HepG2 (cell line): ENCODE measurements around the gene DDAH2. TPM values are rescaled to one million over a fixed set of nuclear protein-coding genes. Genes with fewer than 3 reads are reported as not detected.

Source experiments
- AGO2 ChIP-seq: fragments of 200-400 bp; formaldehyde crosslinking; optimal IDR thresholded peaks from 2 replicates; pipeline ENCODE3; 2017; ENCODE audit warnings: mild to moderate bottlenecking, low read depth, low read length, moderate library complexity
- BORCS8-MEF2B ChIP-seq: sonication (generic); formaldehyde crosslinking; IDR thresholded peaks from 2 replicates; pipeline ENCODE4 v1.8.0; 2022; ENCODE audit warnings: mild to moderate bottlenecking, missing genetic modification reagents
- CBFB ChIP-seq: sonication (generic); formaldehyde crosslinking; IDR thresholded peaks from 2 replicates; pipeline ENCODE4 v1.4.0; 2020; ENCODE audit warnings: missing genetic modification reagents
- GATAD1 ChIP-seq: IDR thresholded peaks from 2 replicates; pipeline ENCODE4 v1.6.1; 2016; ENCODE audit warnings: missing genetic modification reagents, missing compliant biosample characterization
- HNF4A ChIP-seq: sonication (generic); formaldehyde crosslinking; IDR thresholded peaks from 2 replicates; pipeline ENCODE4 v1.4.0; 2020; ENCODE audit warnings: missing genetic modification reagents
- NCOA5 ChIP-seq: sonication (generic); formaldehyde crosslinking; IDR thresholded peaks from 2 replicates; pipeline ENCODE4 v1.4.0; 2020; ENCODE audit warnings: missing genetic modification reagents
- RFXANK ChIP-seq: IDR thresholded peaks from 2 replicates; pipeline ENCODE4 v1.6.1; 2016
- SAFB2 ChIP-seq: sonication (generic); formaldehyde crosslinking; IDR thresholded peaks from 2 replicates; pipeline ENCODE4 v1.5.1; 2020; ENCODE audit warnings: missing genetic modification reagents, low read depth, mild to moderate bottlenecking, borderline replicate concordance
- SCMH1 ChIP-seq: sonication (generic); formaldehyde crosslinking; IDR thresholded peaks from 2 replicates; pipeline ENCODE4 v1.9.0; 2021; ENCODE audit warnings: missing genetic modification reagents, mild to moderate bottlenecking, borderline replicate concordance
- TOPORS ChIP-seq: sonication (generic); formaldehyde crosslinking; IDR thresholded peaks from 2 replicates; pipeline ENCODE4 v1.8.0; 2023; ENCODE audit warnings: mild to moderate bottlenecking, missing genetic modification reagents
- ZNF552 ChIP-seq: sonication (generic); formaldehyde crosslinking; IDR thresholded peaks from 2 replicates; pipeline ENCODE4 v1.9.0; 2022; ENCODE audit warnings: missing genetic modification reagents, mild to moderate bottlenecking, borderline replicate concordance
- ZNF569 ChIP-seq: sonication (generic); formaldehyde crosslinking; IDR thresholded peaks from 2 replicates; pipeline ENCODE4 v1.5.0; 2020; ENCODE audit warnings: mild to moderate bottlenecking, missing genetic modification reagents, moderate library complexity, borderline replicate concordance
- ZNF749 ChIP-seq: sonication (generic); formaldehyde crosslinking; IDR thresholded peaks from 2 replicates; pipeline ENCODE4 v1.8.0; 2022; ENCODE audit warnings: mild to moderate bottlenecking, missing genetic modification reagents, moderate library complexity, borderline replicate concordance
- ZNF761 ChIP-seq: sonication (generic); formaldehyde crosslinking; conservative IDR thresholded peaks from 2 replicates; pipeline ENCODE4 v1.4.0; 2020; ENCODE audit warnings: mild to moderate bottlenecking, missing genetic modification reagents
- ZZZ3 ChIP-seq: sonication (generic); formaldehyde crosslinking; IDR thresholded peaks from 2 replicates; pipeline ENCODE4 v1.4.0; 2020; ENCODE audit warnings: missing genetic modification reagents, mild to moderate bottlenecking, borderline replicate concordance
- polyA plus RNA-seq, 8 experiments: library from polyadenylated mRNA; depleted of rRNA in 3 of 8; stranded (reverse) in 7 of 8; unstranded in 1 of 8; fragments of >200 nt; fragmentation: Illumina TruSeq in 4 of 8; extraction: Trizol in 4 of 8; gene quantifications; 2 replicates each; pipeline versions ENCODE4 v1.2.1 to v1.2.3, GENCODE V29; 2011 to 2016; ENCODE audit warnings: low read depth in 4 of 8, missing spikeins in 1 of 8, mixed read lengths in 1 of 8; ENCODE audit not compliant: insufficient read depth in 1 of 8
- total RNA-seq, 5 experiments: library from RNA; depleted of rRNA; stranded (reverse); fragments of >200 nt; fragmentation: Illumina TruSeq; extraction: Trizol; gene quantifications; 2 replicates each; pipeline ENCODE4 v1.2.3, GENCODE V29; 2016; ENCODE audit warnings: low read depth in 1 of 5
- TF ChIP-seq, protein P1 (sequence below): IDR thresholded peaks from 2 replicates; pipeline ENCODE4 v1.6.1; 2016
- TF ChIP-seq, protein P2 (sequence below): IDR thresholded peaks from 2 replicates; pipeline ENCODE4 v1.6.1; 2018; ENCODE audit warnings: missing genetic modification reagents, mild to moderate bottlenecking, missing compliant biosample characterization
- TF ChIP-seq, protein P3 (sequence below): fragments of 450-650 bp; IDR thresholded peaks from 2 replicates; pipeline ENCODE4 v1.6.1; 2017
- TF ChIP-seq, protein P4 (sequence below): sonication (generic); formaldehyde crosslinking; conservative IDR thresholded peaks from 2 replicates; pipeline ENCODE4 v1.5.0; 2020; ENCODE audit warnings: missing genetic modification reagents
- TF ChIP-seq, protein P5 (sequence below): IDR thresholded peaks from 2 replicates; pipeline ENCODE4 v1.6.1; 2016; ENCODE audit warnings: low read depth
- TF ChIP-seq, protein P6 (sequence below): sonication (generic); formaldehyde crosslinking; IDR thresholded peaks from 2 replicates; pipeline ENCODE4 v1.4.0; 2020; ENCODE audit warnings: missing genetic modification reagents

Gene DDAH2
- total and polyA plus RNA-seq, 2 of the 13 experiments (the other 11 are each of a cell fraction or from before 2014, with no cell fraction given): 16.4 to 21.1 TPM

DNA sequence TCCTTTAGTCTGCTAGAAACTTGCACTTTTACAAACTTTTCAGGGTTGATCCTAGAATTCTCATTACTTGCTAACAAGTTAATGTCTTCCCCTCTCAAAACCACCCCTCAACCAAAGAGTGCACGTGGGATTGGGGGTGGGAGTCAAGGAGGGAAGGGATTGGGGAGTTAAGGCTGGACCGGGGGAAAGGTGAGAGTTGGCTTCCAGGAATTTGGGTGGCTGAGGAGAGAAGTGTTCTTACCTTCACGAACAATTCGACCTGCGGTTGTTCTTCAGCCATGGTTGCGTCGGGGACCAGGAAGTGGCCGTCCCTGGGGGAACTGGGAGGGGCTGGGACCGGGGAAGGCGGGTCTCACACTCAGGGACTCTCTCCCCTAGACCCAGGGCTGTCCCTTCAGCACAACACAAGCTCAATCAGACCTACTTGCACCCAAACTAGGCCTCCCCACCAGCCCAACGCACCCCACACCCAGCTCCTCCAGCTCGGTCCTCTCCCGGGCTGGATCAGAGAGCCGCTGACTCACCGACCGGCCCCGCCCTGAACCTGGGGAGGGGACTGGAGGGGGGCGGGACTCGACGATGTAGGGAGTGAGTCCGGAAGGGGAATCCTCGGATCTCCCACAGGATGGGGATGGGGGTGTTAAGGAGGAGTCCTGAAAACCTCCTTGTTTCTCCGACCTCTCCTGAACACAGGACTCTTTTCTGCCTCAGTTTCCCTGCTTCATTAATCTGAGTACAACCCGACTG, 7.1 kb upstream of the DDAH2 start, which contains the start of gene CLIC1 (continued):
- TF ChIP-seq RFXANK (peak; percentile 38; the same call in 1 of the 2 replicates), ZNF552 (peak; percentile 49; the same call in 1 of the 2 replicates), BORCS8-MEF2B (CRISPR knock-in tag) (peak; percentile 89), HNF4A (CRISPR knock-in tag) (peak; percentile 67), CBFB (CRISPR knock-in tag) (0 out of 2 replicates have a peak, but pooled peaks have one; percentile 20), GATAD1 (CRISPR knock-in tag) (0 out of 2 replicates have a peak, but pooled peaks have one; percentile 20), ZNF749 (CRISPR knock-in tag) (0 out of 2 replicates have a peak, but pooled peaks have one; percentile 59), ZNF761 (CRISPR knock-in tag) (0 out of 2 replicates have a peak, but pooled peaks have one; percentile 75), SAFB2 (CRISPR knock-in tag) (no peak), NCOA5 (no peak), ZNF569 (CRISPR knock-in tag) (no peak), ZZZ3 (CRISPR knock-in tag) (no peak), SCMH1 (CRISPR knock-in tag) (no peak), TOPORS (CRISPR knock-in tag) (0 out of 2 replicates have a peak, but pooled peaks have one; percentile 11), AGO2 (no peak)
- TF ChIP-seq, protein P1, sequence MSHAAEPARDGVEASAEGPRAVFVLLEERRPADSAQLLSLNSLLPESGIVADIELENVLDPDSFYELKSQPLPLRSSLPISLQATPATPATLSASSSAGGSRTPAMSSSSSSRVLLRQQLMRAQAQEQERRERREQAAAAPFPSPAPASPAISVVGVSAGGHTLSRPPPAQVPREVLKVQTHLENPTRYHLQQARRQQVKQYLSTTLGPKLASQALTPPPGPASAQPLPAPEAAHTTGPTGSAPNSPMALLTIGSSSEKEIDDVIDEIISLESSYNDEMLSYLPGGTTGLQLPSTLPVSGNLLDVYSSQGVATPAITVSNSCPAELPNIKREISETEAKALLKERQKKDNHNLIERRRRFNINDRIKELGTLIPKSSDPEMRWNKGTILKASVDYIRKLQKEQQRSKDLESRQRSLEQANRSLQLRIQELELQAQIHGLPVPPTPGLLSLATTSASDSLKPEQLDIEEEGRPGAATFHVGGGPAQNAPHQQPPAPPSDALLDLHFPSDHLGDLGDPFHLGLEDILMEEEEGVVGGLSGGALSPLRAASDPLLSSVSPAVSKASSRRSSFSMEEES (CRISPR knock-in tag): peak; percentile 55; the same call in 1 of the 2 replicates
- TF ChIP-seq, protein P2, sequence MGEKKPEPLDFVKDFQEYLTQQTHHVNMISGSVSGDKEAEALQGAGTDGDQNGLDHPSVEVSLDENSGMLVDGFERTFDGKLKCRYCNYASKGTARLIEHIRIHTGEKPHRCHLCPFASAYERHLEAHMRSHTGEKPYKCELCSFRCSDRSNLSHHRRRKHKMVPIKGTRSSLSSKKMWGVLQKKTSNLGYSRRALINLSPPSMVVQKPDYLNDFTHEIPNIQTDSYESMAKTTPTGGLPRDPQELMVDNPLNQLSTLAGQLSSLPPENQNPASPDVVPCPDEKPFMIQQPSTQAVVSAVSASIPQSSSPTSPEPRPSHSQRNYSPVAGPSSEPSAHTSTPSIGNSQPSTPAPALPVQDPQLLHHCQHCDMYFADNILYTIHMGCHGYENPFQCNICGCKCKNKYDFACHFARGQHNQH (CRISPR knock-in tag): peak; percentile 94
- TF ChIP-seq, protein P3, sequence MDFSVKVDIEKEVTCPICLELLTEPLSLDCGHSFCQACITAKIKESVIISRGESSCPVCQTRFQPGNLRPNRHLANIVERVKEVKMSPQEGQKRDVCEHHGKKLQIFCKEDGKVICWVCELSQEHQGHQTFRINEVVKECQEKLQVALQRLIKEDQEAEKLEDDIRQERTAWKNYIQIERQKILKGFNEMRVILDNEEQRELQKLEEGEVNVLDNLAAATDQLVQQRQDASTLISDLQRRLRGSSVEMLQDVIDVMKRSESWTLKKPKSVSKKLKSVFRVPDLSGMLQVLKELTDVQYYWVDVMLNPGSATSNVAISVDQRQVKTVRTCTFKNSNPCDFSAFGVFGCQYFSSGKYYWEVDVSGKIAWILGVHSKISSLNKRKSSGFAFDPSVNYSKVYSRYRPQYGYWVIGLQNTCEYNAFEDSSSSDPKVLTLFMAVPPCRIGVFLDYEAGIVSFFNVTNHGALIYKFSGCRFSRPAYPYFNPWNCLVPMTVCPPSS: no peak
- TF ChIP-seq, protein P4, sequence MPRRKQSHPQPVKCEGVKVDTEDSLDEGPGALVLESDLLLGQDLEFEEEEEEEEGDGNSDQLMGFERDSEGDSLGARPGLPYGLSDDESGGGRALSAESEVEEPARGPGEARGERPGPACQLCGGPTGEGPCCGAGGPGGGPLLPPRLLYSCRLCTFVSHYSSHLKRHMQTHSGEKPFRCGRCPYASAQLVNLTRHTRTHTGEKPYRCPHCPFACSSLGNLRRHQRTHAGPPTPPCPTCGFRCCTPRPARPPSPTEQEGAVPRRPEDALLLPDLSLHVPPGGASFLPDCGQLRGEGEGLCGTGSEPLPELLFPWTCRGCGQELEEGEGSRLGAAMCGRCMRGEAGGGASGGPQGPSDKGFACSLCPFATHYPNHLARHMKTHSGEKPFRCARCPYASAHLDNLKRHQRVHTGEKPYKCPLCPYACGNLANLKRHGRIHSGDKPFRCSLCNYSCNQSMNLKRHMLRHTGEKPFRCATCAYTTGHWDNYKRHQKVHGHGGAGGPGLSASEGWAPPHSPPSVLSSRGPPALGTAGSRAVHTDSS (CRISPR knock-in tag): no peak
- TF ChIP-seq, protein P5, sequence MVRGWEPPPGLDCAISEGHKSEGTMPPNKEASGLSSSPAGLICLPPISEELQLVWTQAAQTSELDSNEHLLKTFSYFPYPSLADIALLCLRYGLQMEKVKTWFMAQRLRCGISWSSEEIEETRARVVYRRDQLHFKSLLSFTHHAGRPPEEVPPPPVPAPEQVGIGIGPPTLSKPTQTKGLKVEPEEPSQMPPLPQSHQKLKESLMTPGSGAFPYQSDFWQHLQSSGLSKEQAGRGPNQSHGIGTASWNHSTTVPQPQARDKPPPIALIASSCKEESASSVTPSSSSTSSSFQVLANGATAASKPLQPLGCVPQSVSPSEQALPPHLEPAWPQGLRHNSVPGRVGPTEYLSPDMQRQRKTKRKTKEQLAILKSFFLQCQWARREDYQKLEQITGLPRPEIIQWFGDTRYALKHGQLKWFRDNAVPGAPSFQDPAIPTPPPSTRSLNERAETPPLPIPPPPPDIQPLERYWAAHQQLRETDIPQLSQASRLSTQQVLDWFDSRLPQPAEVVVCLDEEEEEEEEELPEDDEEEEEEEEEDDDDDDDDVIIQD (CRISPR knock-in tag): peak; percentile 82; the same call in 1 of the 2 replicates
- TF ChIP-seq, protein P6, sequence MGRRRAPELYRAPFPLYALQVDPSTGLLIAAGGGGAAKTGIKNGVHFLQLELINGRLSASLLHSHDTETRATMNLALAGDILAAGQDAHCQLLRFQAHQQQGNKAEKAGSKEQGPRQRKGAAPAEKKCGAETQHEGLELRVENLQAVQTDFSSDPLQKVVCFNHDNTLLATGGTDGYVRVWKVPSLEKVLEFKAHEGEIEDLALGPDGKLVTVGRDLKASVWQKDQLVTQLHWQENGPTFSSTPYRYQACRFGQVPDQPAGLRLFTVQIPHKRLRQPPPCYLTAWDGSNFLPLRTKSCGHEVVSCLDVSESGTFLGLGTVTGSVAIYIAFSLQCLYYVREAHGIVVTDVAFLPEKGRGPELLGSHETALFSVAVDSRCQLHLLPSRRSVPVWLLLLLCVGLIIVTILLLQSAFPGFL (CRISPR knock-in tag): no peak
